GM23338 (cell line): ENCODE measurements around the gene ULK4. TPM values are rescaled to one million over a fixed set of nuclear protein-coding genes. Genes with fewer than 3 reads are reported as not detected.

Experiments used
- ATAC-seq: fragments of 200-7000 bp; cut with Tn5 transposase; 3 replicates; pipeline ENCODE4 v1.9.1; 2020
- DNase-seq: peaks from one replicate; pipeline ENCODE4 v3.0.0-alpha.2; 2015; ENCODE audit warnings: low spot score
- H2AFZ ChIP-seq: fragments of 200-600 bp; sonication (generic); 2 replicates; pipeline ENCODE4 v1.8.0; 2016; ENCODE audit warnings: antibody characterized with exemption, mild to moderate bottlenecking, moderate library complexity
- H3F3A ChIP-seq: fragments of 200-600 bp; sonication (generic); replicated peaks from 2 replicates; pipeline ENCODE4 v1.8.0; 2017; ENCODE audit warnings: antibody characterized with exemption, mixed run types, low read depth
- H3K27ac ChIP-seq: fragments of 200-600 bp; sonication (generic); 2 replicates; pipeline ENCODE4 v1.6.1; 2016; ENCODE audit warnings: low read depth
- H3K27me3 ChIP-seq: fragments of 200-600 bp; sonication (generic); 2 replicates; pipeline ENCODE4 v1.8.0; 2016; ENCODE audit warnings: mild to moderate bottlenecking, mixed run types, moderate library complexity; ENCODE audit not compliant: insufficient read depth
- H3K36me3 ChIP-seq: fragments of 200-600 bp; sonication (generic); 2 replicates; pipeline ENCODE4 v1.8.0; 2016; ENCODE audit warnings: mild to moderate bottlenecking; ENCODE audit not compliant: insufficient read depth
- H3K4me1 ChIP-seq: fragments of 200-600 bp; sonication (generic); 2 replicates; pipeline ENCODE4 v1.8.0; 2016; ENCODE audit warnings: mild to moderate bottlenecking, moderate library complexity; ENCODE audit not compliant: insufficient read depth
- H3K4me2 ChIP-seq: fragments of 200-600 bp; sonication (generic); 2 replicates; pipeline ENCODE4 v1.7.1; 2017; ENCODE audit warnings: mixed run types
- H3K4me3 ChIP-seq: fragments of 200-600 bp; sonication (generic); 2 replicates; pipeline ENCODE4 v1.6.1; 2016; ENCODE audit warnings: mixed run types
- H3K79me2 ChIP-seq: fragments of 200-600 bp; sonication (generic); replicated peaks from 2 replicates; pipeline ENCODE4 v1.8.0; 2017; ENCODE audit warnings: mild to moderate bottlenecking; ENCODE audit not compliant: insufficient read depth
- H3K9me2 ChIP-seq: fragments of 200-600 bp; sonication (generic); 2 replicates; pipeline ENCODE4 v1.8.0; 2017; ENCODE audit not compliant: insufficient read depth
- H4K20me1 ChIP-seq: fragments of 200-600 bp; sonication (generic); replicated peaks from 2 replicates; pipeline ENCODE4 v1.8.0; 2017; ENCODE audit warnings: mild to moderate bottlenecking; ENCODE audit not compliant: insufficient read depth
- H3K27ac Mint-ChIP-seq: 2 replicates; pipeline ENCODE4 v1.8.0; 2020; ENCODE audit warnings: inconsistent platforms, mild to moderate bottlenecking, moderate library complexity, mixed read lengths
- H3K27me3 Mint-ChIP-seq: 3 replicates; pipeline ENCODE4 v1.8.0; 2022; ENCODE audit warnings: low read depth, mild to moderate bottlenecking, moderate library complexity, mixed read lengths, inconsistent platforms; ENCODE audit not compliant: insufficient read depth, poor library complexity
- H3K36me3 Mint-ChIP-seq: 3 replicates; pipeline ENCODE4 v1.8.0; 2021; ENCODE audit warnings: low read depth, mild to moderate bottlenecking, inconsistent platforms, moderate library complexity, mixed read lengths
- H3K4me1 Mint-ChIP-seq: 3 replicates; pipeline ENCODE4 v1.8.0; 2020; ENCODE audit warnings: mild to moderate bottlenecking, inconsistent platforms, mixed read lengths
- H3K4me3 Mint-ChIP-seq: 3 replicates; pipeline ENCODE4 v1.8.0; 2021; ENCODE audit warnings: moderate library complexity, mild to moderate bottlenecking, inconsistent platforms, mixed read lengths
- H3K9me3 Mint-ChIP-seq: 3 replicates; pipeline ENCODE4 v1.8.0; 2020; ENCODE audit warnings: moderate library complexity, mild to moderate bottlenecking, inconsistent platforms, mixed read lengths
- CREB1 ChIP-seq: fragments of 250-450 bp; sonication (Bioruptor Pico); IDR thresholded peaks from 2 replicates; pipeline ENCODE4 v1.5.0; 2020; ENCODE audit warnings: low read depth, mild to moderate bottlenecking, moderate library complexity
- CTCF ChIP-seq, 2 experiments: fragments of 200-600 bp in 1 of 2; sonication (generic) in 1 of 2; conservative IDR thresholded peaks; 2 replicates each; pipeline versions ENCODE4 v1.5.1 to v1.6.1; 2016 to 2017; ENCODE audit warnings: antibody characterized with exemption in 2 of 2, low read depth in 2 of 2, mild to moderate bottlenecking in 2 of 2, moderate library complexity in 1 of 2
- EZH2 ChIP-seq: fragments of 200-600 bp; sonication (generic); IDR thresholded peaks from one replicate; pipeline ENCODE4 v1.8.0; 2017; ENCODE audit warnings: antibody characterized with exemption, mild to moderate bottlenecking, low read depth; ENCODE audit not compliant: unreplicated experiment
- EZH2phosphoT487 ChIP-seq: fragments of 200-600 bp; sonication (generic); IDR thresholded peaks from one replicate; pipeline ENCODE4 v1.8.1; 2018; ENCODE audit warnings: antibody characterized with exemption; ENCODE audit not compliant: unreplicated experiment
- JUNB ChIP-seq: IDR thresholded peaks from one replicate; pipeline ENCODE4 v1.6.1; 2016; ENCODE audit warnings: antibody characterized with exemption; ENCODE audit not compliant: unreplicated experiment
- NANOG ChIP-seq: IDR thresholded peaks from 2 replicates; pipeline ENCODE4 v1.6.1; 2016; ENCODE audit warnings: antibody characterized with exemption, borderline replicate concordance
- POLR2AphosphoS5 ChIP-seq: IDR thresholded peaks from 2 replicates; pipeline ENCODE4 v1.6.1; 2016; ENCODE audit warnings: antibody characterized with exemption, low read depth
- polyA plus RNA-seq: library from polyadenylated mRNA; unstranded; fragments of >200 nt; fragmentation: Nextera tagmentation; extraction: Ambion mirVana; gene quantifications from 2 replicates; pipeline ENCODE4 v1.2.1, GENCODE V29; 2016
- total RNA-seq: library from RNA; depleted of rRNA; stranded (reverse); fragments of >200 nt; shearing (Covaris generic); gene quantifications from 2 replicates; pipeline ENCODE4 v1.2.3, GENCODE V29; 2014
- TF ChIP-seq, protein P1 (sequence below): IDR thresholded peaks from 2 replicates; pipeline ENCODE4 v1.6.1; 2016; ENCODE audit warnings: antibody characterized with exemption

Gene ULK4
- total and polyA plus RNA-seq, 2 experiments from 2014 or later, result 20.8 to 41.4 TPM

GRCh38 chr3:41991437-41991836, 29.5 kb upstream of the ULK4 start:
- no peak overlapping the region for H3K27ac ChIP-seq

DNA sequence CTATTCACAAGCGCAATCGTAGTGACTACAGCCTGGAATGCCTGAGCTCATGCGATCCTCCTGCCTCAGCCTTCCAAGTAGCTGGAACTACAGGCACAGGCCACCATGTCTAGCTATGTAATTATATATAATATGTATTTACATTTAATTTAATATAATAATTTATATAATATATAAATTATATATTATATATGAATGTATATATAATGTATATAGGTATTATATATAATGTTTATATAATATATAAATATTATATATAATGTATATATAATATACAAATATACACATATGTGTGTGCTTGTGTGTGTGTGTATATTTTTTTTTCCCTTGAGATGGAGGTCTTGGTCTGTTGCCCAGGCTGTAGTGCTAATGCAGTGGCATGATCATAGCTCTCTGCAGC, 27.6 kb upstream of the ULK4 start:
- Histone ChIP-seq H3K36me3 (no peaks in the 10 kb centered on the region), H3K4me3 (no peak overlapping the region), H3K4me1 (no peaks in the 10 kb centered on the region), H3K79me2 (no peaks in the 10 kb centered on the region), H3K9me2 (peaks cover 2% of the 10 kb centered on the region; the same call in 1 of the 2 replicates), H2AFZ (no peak overlapping the region), H3K4me2 (no peak overlapping the region), H3K27me3 (no peaks in the 10 kb centered on the region), H3F3A (no peaks in the 10 kb centered on the region), H3K27ac (no peak overlapping the region), H4K20me1 (no peaks in the 10 kb centered on the region)
- H3K27me3 Mint-ChIP-seq, result peaks cover 2% of the 10 kb centered on the region
- no peak overlapping the region for H3K27ac Mint-ChIP-seq
- DNase-seq (no peak), ATAC-seq (no peak)
- H3K9me3 Mint-ChIP-seq, result peaks cover 3% of the 10 kb centered on the region; the same call in 2 of the 3 replicates
- TF ChIP-seq EZH2phosphoT487 (no peak), CREB1 (CRISPR knock-in tag) (no peak), CTCF (conservative IDR thresholded peaks at IDR 0.05; ENCODE audit: low read depth in 2 of 2) (no peak), POLR2AphosphoS5 (no peak), NANOG (no peak)
- TF ChIP-seq, protein P1, sequence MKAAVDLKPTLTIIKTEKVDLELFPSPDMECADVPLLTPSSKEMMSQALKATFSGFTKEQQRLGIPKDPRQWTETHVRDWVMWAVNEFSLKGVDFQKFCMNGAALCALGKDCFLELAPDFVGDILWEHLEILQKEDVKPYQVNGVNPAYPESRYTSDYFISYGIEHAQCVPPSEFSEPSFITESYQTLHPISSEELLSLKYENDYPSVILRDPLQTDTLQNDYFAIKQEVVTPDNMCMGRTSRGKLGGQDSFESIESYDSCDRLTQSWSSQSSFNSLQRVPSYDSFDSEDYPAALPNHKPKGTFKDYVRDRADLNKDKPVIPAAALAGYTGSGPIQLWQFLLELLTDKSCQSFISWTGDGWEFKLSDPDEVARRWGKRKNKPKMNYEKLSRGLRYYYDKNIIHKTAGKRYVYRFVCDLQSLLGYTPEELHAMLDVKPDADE, result no peak
- H3K4me1 Mint-ChIP-seq, result no peaks in the 10 kb centered on the region
- H3K36me3 Mint-ChIP-seq, result no peaks in the 10 kb centered on the region
- no peak overlapping the region for H3K4me3 Mint-ChIP-seq

More at GRCh38 chr3:41991437-41991836, 29.5 kb upstream of the ULK4 start:
- no peaks in the 10 kb centered on the region for H3K9me2 ChIP-seq
- Mint-ChIP-seq H3K4me1 (no peaks in the 10 kb centered on the region), H3K4me3 (no peak overlapping the region), H3K36me3 (no peaks in the 10 kb centered on the region), H3K27me3 (peaks cover 2% of the 10 kb centered on the region), H3K9me3 (no peaks in the 10 kb centered on the region), H3K27ac (no peak overlapping the region)
- TF ChIP-seq JUNB (no peak), EZH2phosphoT487 (no peak), CREB1 (CRISPR knock-in tag) (no peak), EZH2 (no peak)
- H3K36me3 ChIP-seq, result no peaks in the 10 kb centered on the region
- DNase-seq (no peak), ATAC-seq (no peak)
- no peaks in the 10 kb centered on the region for H3K4me1 ChIP-seq
- H3F3A ChIP-seq, result no peaks in the 10 kb centered on the region
- H4K20me1 ChIP-seq, result no peaks in the 10 kb centered on the region
- H3K4me3 ChIP-seq, result no peak overlapping the region
- H2AFZ ChIP-seq, result no peak overlapping the region
- no peaks in the 10 kb centered on the region for H3K27me3 ChIP-seq
- no peaks in the 10 kb centered on the region for H3K79me2 ChIP-seq
- no peak overlapping the region for H3K4me2 ChIP-seq
